HCT116 (cell line): ENCODE results near the gene BCKDHB.
"Not testable (repeated sequence)": the region's sequence is repeated elsewhere in the genome, so short reads cannot be mapped to it uniquely, and the experiment has no call there.

Source experiments
- CEBPB ChIP-seq: IDR thresholded peaks from 2 replicates; pipeline ENCODE4 v1.6.1; 2012; ENCODE audit warnings: low read depth
- EZH2 ChIP-seq: fragments of 200-600 bp; sonication (generic); IDR thresholded peaks from 2 replicates; pipeline ENCODE4 v1.6.1; 2017; ENCODE audit warnings: antibody characterized with exemption, mixed run types
- EZH2phosphoT487 ChIP-seq: fragments of 200-600 bp; IDR thresholded peaks from 2 replicates; pipeline ENCODE4 v1.6.1; 2018; ENCODE audit warnings: antibody characterized with exemption, borderline replicate concordance
- FOSL1 ChIP-seq: IDR thresholded peaks from 2 replicates; pipeline ENCODE4 v1.6.1; 2012; ENCODE audit warnings: low read depth
- JUND ChIP-seq: IDR thresholded peaks from 2 replicates; pipeline ENCODE4 v1.6.1; 2012
- POLR2A ChIP-seq: IDR thresholded peaks from 2 replicates; pipeline ENCODE4 v1.7.0; 2011; ENCODE audit warnings: borderline replicate concordance; ENCODE audit not compliant: insufficient read depth, insufficient read length; ENCODE audit errors: extremely low read depth
- POLR2AphosphoS5 ChIP-seq: IDR thresholded peaks from 2 replicates; pipeline ENCODE4 v1.6.1; 2011; ENCODE audit warnings: mild to moderate bottlenecking, low read depth, low read length, moderate library complexity
- SP1 ChIP-seq: IDR thresholded peaks from 2 replicates; pipeline ENCODE4 v1.6.1; 2012; ENCODE audit warnings: low read depth
- TCF7L2 ChIP-seq: IDR thresholded peaks from 2 replicates; pipeline ENCODE4 v1.7.0; 2011; ENCODE audit warnings: borderline replicate concordance, inconsistent platforms; ENCODE audit not compliant: insufficient read depth, insufficient read length; ENCODE audit errors: extremely low read depth
- ZFX ChIP-seq: fragments of 450-650 bp; IDR thresholded peaks from 2 replicates; pipeline ENCODE4 v1.6.1; 2017
- ZNF274 ChIP-seq: fragments of 200-500 bp; sonication (Bioruptor generic); IDR thresholded peaks from 2 replicates; pipeline ENCODE4 v1.6.1; 2014; ENCODE audit warnings: mild to moderate bottlenecking, low read depth, low read length, inconsistent platforms
- TF ChIP-seq, protein P1 (sequence below), 3 experiments: fragments of 200-600 bp in 1 of 3; sonication (generic) in 1 of 3; IDR thresholded peaks in 2 of 3; conservative IDR thresholded peaks in 1 of 3; 2 replicates each; pipeline ENCODE4 v1.5.1; 2012 to 2017; ENCODE audit warnings: low read depth in 2 of 3, low read length in 2 of 3, antibody characterized with exemption in 1 of 3, borderline replicate concordance in 1 of 3, control low read depth in 1 of 3, mild to moderate bottlenecking in 1 of 3, mixed read lengths in 1 of 3, mixed run types in 1 of 3, moderate library complexity in 1 of 3; ENCODE audit not compliant: insufficient read depth in 1 of 3
- TF ChIP-seq, protein P2 (sequence below): IDR thresholded peaks from 2 replicates; pipeline ENCODE4 v1.6.1; 2012; ENCODE audit warnings: low read depth

DNA sequence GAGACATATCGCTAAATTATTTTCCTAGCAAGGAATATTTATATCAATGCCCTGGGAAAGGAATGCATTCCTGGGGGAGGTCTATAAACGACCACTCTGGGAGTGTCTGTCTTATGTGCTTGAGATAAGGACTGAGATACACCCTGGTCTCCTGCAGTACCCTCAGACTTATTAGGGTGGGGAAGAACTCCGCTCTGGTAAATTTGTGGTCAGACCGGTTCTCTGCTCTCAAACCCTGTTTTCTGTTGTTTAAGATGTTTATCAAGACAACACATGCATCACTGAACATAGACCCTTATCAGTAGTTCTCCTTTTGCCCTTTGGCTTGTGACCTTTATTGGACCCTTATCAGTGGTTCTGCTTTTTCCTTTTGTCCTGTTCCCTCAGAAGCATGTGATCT, 188.1 kb downstream of the BCKDHB start:
- TF ChIP-seq, protein P1, sequence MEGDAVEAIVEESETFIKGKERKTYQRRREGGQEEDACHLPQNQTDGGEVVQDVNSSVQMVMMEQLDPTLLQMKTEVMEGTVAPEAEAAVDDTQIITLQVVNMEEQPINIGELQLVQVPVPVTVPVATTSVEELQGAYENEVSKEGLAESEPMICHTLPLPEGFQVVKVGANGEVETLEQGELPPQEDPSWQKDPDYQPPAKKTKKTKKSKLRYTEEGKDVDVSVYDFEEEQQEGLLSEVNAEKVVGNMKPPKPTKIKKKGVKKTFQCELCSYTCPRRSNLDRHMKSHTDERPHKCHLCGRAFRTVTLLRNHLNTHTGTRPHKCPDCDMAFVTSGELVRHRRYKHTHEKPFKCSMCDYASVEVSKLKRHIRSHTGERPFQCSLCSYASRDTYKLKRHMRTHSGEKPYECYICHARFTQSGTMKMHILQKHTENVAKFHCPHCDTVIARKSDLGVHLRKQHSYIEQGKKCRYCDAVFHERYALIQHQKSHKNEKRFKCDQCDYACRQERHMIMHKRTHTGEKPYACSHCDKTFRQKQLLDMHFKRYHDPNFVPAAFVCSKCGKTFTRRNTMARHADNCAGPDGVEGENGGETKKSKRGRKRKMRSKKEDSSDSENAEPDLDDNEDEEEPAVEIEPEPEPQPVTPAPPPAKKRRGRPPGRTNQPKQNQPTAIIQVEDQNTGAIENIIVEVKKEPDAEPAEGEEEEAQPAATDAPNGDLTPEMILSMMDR (IDR thresholded peaks at IDR 0.05 in 2 of 3, conservative IDR thresholded peaks at IDR 0.05 in 1 of 3; ENCODE audit: borderline replicate concordance in 1 of 3, insufficient read depth in 1 of 3, low read depth in 2 of 3, low read length in 2 of 3) = not testable (repeated sequence)
- not testable (repeated sequence) for TF ChIP-seq POLR2A, EZH2, ZNF274, CEBPB, ZFX, TCF7L2, JUND, POLR2AphosphoS5, EZH2phosphoT487, FOSL1, SP1
- TF ChIP-seq, protein P2, sequence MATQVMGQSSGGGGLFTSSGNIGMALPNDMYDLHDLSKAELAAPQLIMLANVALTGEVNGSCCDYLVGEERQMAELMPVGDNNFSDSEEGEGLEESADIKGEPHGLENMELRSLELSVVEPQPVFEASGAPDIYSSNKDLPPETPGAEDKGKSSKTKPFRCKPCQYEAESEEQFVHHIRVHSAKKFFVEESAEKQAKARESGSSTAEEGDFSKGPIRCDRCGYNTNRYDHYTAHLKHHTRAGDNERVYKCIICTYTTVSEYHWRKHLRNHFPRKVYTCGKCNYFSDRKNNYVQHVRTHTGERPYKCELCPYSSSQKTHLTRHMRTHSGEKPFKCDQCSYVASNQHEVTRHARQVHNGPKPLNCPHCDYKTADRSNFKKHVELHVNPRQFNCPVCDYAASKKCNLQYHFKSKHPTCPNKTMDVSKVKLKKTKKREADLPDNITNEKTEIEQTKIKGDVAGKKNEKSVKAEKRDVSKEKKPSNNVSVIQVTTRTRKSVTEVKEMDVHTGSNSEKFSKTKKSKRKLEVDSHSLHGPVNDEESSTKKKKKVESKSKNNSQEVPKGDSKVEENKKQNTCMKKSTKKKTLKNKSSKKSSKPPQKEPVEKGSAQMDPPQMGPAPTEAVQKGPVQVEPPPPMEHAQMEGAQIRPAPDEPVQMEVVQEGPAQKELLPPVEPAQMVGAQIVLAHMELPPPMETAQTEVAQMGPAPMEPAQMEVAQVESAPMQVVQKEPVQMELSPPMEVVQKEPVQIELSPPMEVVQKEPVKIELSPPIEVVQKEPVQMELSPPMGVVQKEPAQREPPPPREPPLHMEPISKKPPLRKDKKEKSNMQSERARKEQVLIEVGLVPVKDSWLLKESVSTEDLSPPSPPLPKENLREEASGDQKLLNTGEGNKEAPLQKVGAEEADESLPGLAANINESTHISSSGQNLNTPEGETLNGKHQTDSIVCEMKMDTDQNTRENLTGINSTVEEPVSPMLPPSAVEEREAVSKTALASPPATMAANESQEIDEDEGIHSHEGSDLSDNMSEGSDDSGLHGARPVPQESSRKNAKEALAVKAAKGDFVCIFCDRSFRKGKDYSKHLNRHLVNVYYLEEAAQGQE = not testable (repeated sequence)
